Measurements from ENCODE around the gene PPP1R8. TPM values are rescaled to one million over a fixed set of nuclear protein-coding genes. Genes with fewer than 3 reads are reported as not detected.
A peak's percentile ranks its signal among the peaks of the same experiment; 100 is the strongest.

PPP1R8 gene
- total RNA-seq (2021) (29.2 and 38.4 TPM in 2 replicates), Bru-seq, nascent RNA (percentile 86 among the genes with signal in this experiment), BruChase-seq, experiment 1, labeled RNA remaining after a 2-hour chase (percentile 83 among the genes with signal in this experiment), BruChase-seq, experiment 2, labeled RNA remaining after a 6-hour chase (percentile 89 among the genes with signal in this experiment)
- long read RNA-seq, partial matches to known transcripts = 1 of 5 reads
- long read RNA-seq, other reads (novel, unspliced or antisense) = 4 of 5 reads

- no peak for TF ChIP-seq EZH2 (IDR thresholded peaks at IDR 0.05; ENCODE audit: low read depth)
- TF ChIP-seq CTCF (conservative IDR thresholded peaks at IDR 0.05) = no peak
Measured at GRCh38 chr1:27830621-27831440, at the start of gene PPP1R8. Gene PPP1R8, plus strand, starts transcription at chr1:27830782. Its CDS starts 54 bp downstream, at chr1:27830836.

DNA sequence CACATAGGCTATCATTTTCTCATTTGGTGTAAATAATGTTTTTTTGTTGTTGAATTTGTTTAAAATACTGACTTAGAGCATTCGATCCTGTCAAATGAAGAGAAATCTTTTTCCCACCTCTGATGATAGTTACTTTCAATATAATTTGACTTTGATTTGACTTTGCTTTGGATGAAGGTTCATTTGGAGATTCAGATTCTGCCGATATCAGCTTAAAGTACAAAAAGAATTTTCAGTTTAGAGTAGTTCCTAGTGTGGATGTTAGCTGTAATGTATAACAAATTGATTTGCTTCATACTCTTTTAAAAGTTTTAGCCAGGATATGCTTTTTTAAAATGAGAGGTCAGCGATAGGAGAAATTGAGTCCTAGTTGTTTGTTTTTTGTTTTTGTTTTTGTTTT lies 47.6 kb upstream of the PPP1R8 start:
- Histone ChIP-seq H3K4me3 (no peak overlapping the region), H3K36me3 (ENCODE audit: low read depth) (no peaks in the 10 kb centered on the region), H3K27me3 (ENCODE audit: insufficient read depth, low read depth) (no peaks in the 10 kb centered on the region), H3K9me3 (ENCODE audit: insufficient read depth, low read depth) (no peaks in the 10 kb centered on the region), H3K4me2 (no peak overlapping the region), H3K79me2 (ENCODE audit: low read depth) (0 out of 2 replicates have a peak, but pooled peaks cover 4% of the 10 kb centered on the region), H2AFZ (no peak overlapping the region), H3K27ac (no peak overlapping the region), H4K20me1 (ENCODE audit: insufficient read depth) (no peaks in the 10 kb centered on the region), H3K9me2 (ENCODE audit: insufficient read depth) (no peaks in the 10 kb centered on the region), H3F3A (ENCODE audit: insufficient read depth, low read depth) (no peaks in the 10 kb centered on the region), H3K4me1 (replicated peaks; ENCODE audit: insufficient read depth) (peaks cover 9% of the 10 kb centered on the region)
- DNase-seq = no peak
- BruUV-seq (replicated peaks) = no TSS peak
- ChIA-PET CTCF (no interaction called here), POLR2A (ENCODE audit: unreplicated experiment) (interaction anchor here (0.6 kb wide), 1 partner anchor 306 kb away, joined by 3 read pairs; no protein-coding TSS in a partner anchor)
- intact Hi-C loops (cut with micrococcal nuclease; ENCODE audit: unreplicated experiment) = no loop called here
- no peak for TF ChIP-seq EZH2 (IDR thresholded peaks at IDR 0.05; ENCODE audit: low read depth)
- no peak for TF ChIP-seq CTCF (conservative IDR thresholded peaks at IDR 0.05)

More at GRCh38 chr1:27830621-27831440, at the start of gene PPP1R8:
- peak within 1 kb of the TSS; percentile 97 for H2AFZ ChIP-seq
- no peaks in the 10 kb centered on the region for H3K27me3 ChIP-seq (ENCODE audit: insufficient read depth, low read depth)
- H3K27ac ChIP-seq = peak within 1 kb of the TSS; percentile 46; the same call in 1 of the 2 replicates
- peak within 1 kb of the TSS; percentile 91 for H3K4me2 ChIP-seq
- H3K9me2 ChIP-seq (ENCODE audit: insufficient read depth) = no peaks in the 10 kb centered on the region
- H4K20me1 ChIP-seq (ENCODE audit: insufficient read depth) = no peaks in the 10 kb centered on the region; the same call in none of the 2 replicates
- intact Hi-C loops (cut with micrococcal nuclease; ENCODE audit: unreplicated experiment) = loop anchor here (5.0 kb wide), 1 partner anchor 159 kb away; the partner anchor contains the start of gene IFI6
- ChIA-PET CTCF (interaction anchor here (0.6 to 1.0 kb wide), 2 partner anchors 58 to 162 kb away, joined by 3 to 5 read pairs; partner anchors contain the start of gene STX12), POLR2A (ENCODE audit: unreplicated experiment) (interaction anchor here (0.6 to 1.0 kb wide), 6 partner anchors 12 to 485 kb away, joined by 4 to 8 read pairs (median 6); partner anchors contain the start of genes FAM76A and STX12)
- no peaks in the 10 kb centered on the region for H3K9me3 ChIP-seq (ENCODE audit: insufficient read depth, low read depth)
- DNase-seq = peak; percentile 87 to 91
- peak within 1 kb of the TSS; percentile 94 for H3K4me3 ChIP-seq
- H3F3A ChIP-seq (ENCODE audit: insufficient read depth, low read depth) = no peaks in the 10 kb centered on the region
- BruUV-seq (replicated peaks) = TSS peak; percentile 62
- no peaks in the 10 kb centered on the region for H3K36me3 ChIP-seq (ENCODE audit: low read depth)
- peaks cover 42% of the 10 kb centered on the region for H3K79me2 ChIP-seq (ENCODE audit: low read depth)
- H3K4me1 ChIP-seq (replicated peaks; ENCODE audit: insufficient read depth) = 0 out of 2 replicates have a peak, but pooled peaks cover 14% of the 10 kb centered on the region

- no peak overlapping the region for H3K4me3 ChIP-seq
- no peaks in the 10 kb centered on the region for H3F3A ChIP-seq (ENCODE audit: insufficient read depth, low read depth)
- H2AFZ ChIP-seq = no peak overlapping the region
- no peak for TF ChIP-seq CTCF (conservative IDR thresholded peaks at IDR 0.05)
- no peak for TF ChIP-seq EZH2 (IDR thresholded peaks at IDR 0.05; ENCODE audit: low read depth)
- no peaks in the 10 kb centered on the region for H3K27me3 ChIP-seq (ENCODE audit: insufficient read depth, low read depth)
- BruUV-seq (replicated peaks) = no TSS peak
- H3K9me3 ChIP-seq (ENCODE audit: insufficient read depth, low read depth) = no peaks in the 10 kb centered on the region
- no peak for DNase-seq
- 0 out of 2 replicates have a peak, but pooled peaks cover 4% of the 10 kb centered on the region for H3K79me2 ChIP-seq (ENCODE audit: low read depth)
- H4K20me1 ChIP-seq (ENCODE audit: insufficient read depth) = no peaks in the 10 kb centered on the region
- no peaks in the 10 kb centered on the region for H3K36me3 ChIP-seq (ENCODE audit: low read depth)
- no peak overlapping the region for H3K27ac ChIP-seq
- H3K9me2 ChIP-seq (ENCODE audit: insufficient read depth) = no peaks in the 10 kb centered on the region
- POLR2A ChIA-PET (ENCODE audit: unreplicated experiment) = interaction anchor here (0.7 kb wide), 2 partner anchors 46 to 1906 kb away, joined by 3 to 4 read pairs; partner anchors contain the start of gene PPP1R8
- peaks cover 9% of the 10 kb centered on the region for H3K4me1 ChIP-seq (replicated peaks; ENCODE audit: insufficient read depth)
- H3K4me2 ChIP-seq = no peak overlapping the region
- CTCF ChIA-PET = interaction anchor here (0.6 to 1.5 kb wide), 2 partner anchors 12 to 180 kb away, joined by 3 read pairs; partner anchors contain the start of gene STX12
- intact Hi-C loops (cut with micrococcal nuclease; ENCODE audit: unreplicated experiment) = no loop called here
Measured at GRCh38 chr1:27784700-27785099, 45.9 kb upstream of the PPP1R8 start.
